HG03571 (cell line): ENCODE results near the gene ATAD3B.

Experiments used
- ATAC-seq: cut with Tn5 transposase; IDR thresholded peaks from one replicate; pipeline ENCODE4 v1.9.1; 2021; ENCODE audit not compliant: unreplicated experiment

ATAD3B gene

DNA sequence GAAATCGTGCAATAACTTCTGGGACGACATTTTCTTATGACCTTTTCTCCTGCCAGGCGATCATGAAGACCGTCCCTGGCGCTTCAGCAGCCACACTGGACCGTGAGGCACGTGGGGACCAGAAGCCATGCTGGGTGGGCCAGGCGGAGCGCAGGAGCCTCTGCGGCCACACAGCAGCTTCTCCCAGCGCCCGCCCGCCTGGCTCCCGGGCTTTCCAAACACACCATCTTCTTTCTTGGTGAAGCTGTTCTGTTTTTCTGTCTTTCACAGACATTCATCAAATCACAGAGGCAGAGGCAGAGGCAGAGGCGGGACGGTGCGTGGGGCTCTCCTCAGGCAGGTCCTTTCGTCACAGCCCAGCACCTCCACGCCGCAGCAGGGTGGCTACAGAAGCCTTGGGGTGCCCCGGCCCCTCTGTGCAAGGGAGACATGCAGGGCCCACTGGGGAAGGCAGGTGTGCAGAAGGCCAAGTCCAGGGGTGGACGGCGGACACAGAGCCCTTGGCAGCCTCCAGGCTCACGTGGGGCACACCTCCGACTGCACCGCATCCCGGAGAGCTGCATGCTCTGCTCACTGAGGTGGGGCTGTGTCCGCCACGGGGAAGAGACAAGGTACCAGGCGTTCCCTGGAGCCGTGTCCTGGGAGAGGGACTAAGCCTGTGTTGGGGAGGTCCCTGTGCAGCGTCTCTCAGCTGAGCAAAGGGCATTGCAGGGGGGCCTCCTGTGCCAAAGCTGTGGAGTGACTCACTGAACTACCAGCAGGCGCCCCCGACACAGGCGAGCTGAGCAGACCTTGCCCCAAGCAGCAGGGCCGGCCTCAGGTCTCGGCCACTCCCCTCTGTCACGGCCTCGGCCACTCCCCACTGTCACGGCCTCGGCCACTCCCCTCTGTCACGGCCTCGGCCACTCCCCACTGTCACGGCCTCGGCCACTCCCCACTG lies 71.5 kb downstream of the ATAD3B start:
- ATAC-seq = no peak

DNA sequence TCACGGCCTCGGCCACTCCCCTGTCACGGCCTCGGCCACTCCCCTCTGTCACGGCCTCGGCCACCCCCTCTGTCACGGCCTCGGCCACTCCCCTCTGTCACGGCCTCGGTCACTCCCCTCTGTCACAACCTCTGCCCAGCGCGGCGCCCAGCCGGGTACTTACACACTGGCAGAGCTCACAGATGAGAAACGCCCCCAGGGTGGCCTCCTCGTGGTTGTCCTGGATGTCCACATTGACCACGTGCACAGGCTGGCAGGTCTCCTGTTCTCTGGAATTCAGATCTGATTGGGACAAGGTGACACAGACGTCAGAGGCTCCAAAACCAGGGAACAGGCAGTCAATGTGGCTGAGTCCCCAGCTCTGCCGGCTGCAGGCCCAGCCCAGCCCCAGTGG lies 72.1 kb downstream of the ATAD3B start:
- no peak for ATAC-seq

DNA sequence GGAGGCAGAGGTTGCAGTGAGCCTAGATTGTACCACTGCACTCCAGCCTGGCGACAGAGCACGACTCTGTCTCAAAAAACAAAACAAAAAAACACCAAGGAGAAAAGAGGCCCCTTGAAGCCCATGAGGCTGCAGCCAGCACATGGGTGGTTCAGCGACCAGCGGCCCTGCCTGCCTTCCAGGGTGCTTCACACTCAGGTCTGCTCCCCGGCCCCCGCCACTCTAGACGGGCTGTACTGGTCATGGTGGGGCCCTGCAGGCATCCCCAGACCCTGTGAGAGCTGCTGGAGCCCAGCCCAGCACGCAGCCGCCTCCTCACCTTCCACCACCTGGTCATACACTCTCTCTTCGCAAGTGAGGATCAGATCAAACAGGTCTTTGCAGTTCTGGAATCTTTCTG lies 73.0 kb downstream of the ATAD3B start:
- no peak for ATAC-seq
